GM12865 (cell line): ENCODE data around the gene VPS13D.

Source experiments
- DNase-seq: peaks from one replicate; pipeline ENCODE4 v3.0.0; 2010; ENCODE audit warnings: low read depth
- H3K4me3 ChIP-seq: 2 replicates; pipeline ENCODE4 v1.5.1; 2011; ENCODE audit warnings: mild to moderate bottlenecking, low read depth, low read length, control low read depth
- CTCF ChIP-seq: IDR thresholded peaks from 2 replicates; pipeline ENCODE4 v1.5.1; 2011; ENCODE audit warnings: low read length, control low read depth, low read depth, inconsistent platforms; ENCODE audit not compliant: insufficient read depth; ENCODE audit errors: missing control alignments

Gene VPS13D

GRCh38 chr1:12344596-12345349, 114.9 kb downstream of the VPS13D start:
- no peak overlapping the region for H3K4me3 ChIP-seq
- no peak for TF ChIP-seq CTCF
- DNase-seq, result peak; percentile 31

- TF ChIP-seq CTCF, result no peak
- DNase-seq, result peak; percentile 11
- H3K4me3 ChIP-seq, result no peak overlapping the region
These were observed 115.8 kb downstream of the VPS13D start for GRCh38 chr1:12345350-12346217.

- no peak overlapping the region for H3K4me3 ChIP-seq
- TF ChIP-seq CTCF, result no peak
- no peak for DNase-seq
These were observed 116.8 kb downstream of the VPS13D start for GRCh38 chr1:12346483-12347151.

- DNase-seq, result no peak
- TF ChIP-seq CTCF, result no peak
- H3K4me3 ChIP-seq, result no peak overlapping the region
These were observed 118.3 kb downstream of the VPS13D start for GRCh38 chr1:12348113-12348512.

- DNase-seq, result no peak
- no peak overlapping the region for H3K4me3 ChIP-seq
- no peak for TF ChIP-seq CTCF
These were observed 124.2 kb downstream of the VPS13D start for GRCh38 chr1:12353981-12354380.

GRCh38 chr1:12356004-12356890, 126.4 kb downstream of the VPS13D start:
- no peak for TF ChIP-seq CTCF
- H3K4me3 ChIP-seq, result no peak overlapping the region
- no peak for DNase-seq
